OCI-LY7 (cell line): ENCODE data around the gene AURKAIP1. TPM values are rescaled to one million over a fixed set of nuclear protein-coding genes. Genes with fewer than 3 reads are reported as not detected.

Experiments
- BruUV-seq: library from RNA; stranded (reverse); fragments of 400-500 nt; replicated peaks from 2 replicates; lab custom pipeline; 2021; lab: Mats Ljungman, UMichigan
- CTCF ChIA-PET: fragments of 300-600 bp; sonication (Branson Sonifier 250); formaldehyde crosslinking; loops from one replicate; lab custom pipeline; 2022; ENCODE audit warnings: antibody characterized with exemption; ENCODE audit not compliant: unreplicated experiment; lab: Charles Lee
- POLR2A ChIA-PET: fragments of 300-600 bp; sonication (Branson Sonifier 250); formaldehyde crosslinking; loops from one replicate; lab custom pipeline; 2022; ENCODE audit warnings: antibody characterized with exemption; lab: Charles Lee
- DNase-seq: peaks from one replicate; pipeline ENCODE4 v3.0.0-alpha.2; 2015; ENCODE audit warnings: low spot score
- H2AFZ ChIP-seq: fragments of 200-600 bp; sonication (generic), shearing (Covaris generic); 2 replicates; pipeline ENCODE4 v1.6.1; 2014; ENCODE audit warnings: mild to moderate bottlenecking, antibody characterized with exemption, low read length, moderate library complexity
- H3K27ac ChIP-seq: fragments of 200-600 bp; sonication (generic); 2 replicates; pipeline ENCODE4 v1.5.1; 2014; ENCODE audit warnings: mixed run types, low read depth, mild to moderate bottlenecking, moderate library complexity, low read length, inconsistent platforms; ENCODE audit not compliant: poor library complexity, severe bottlenecking
- H3K36me3 ChIP-seq: fragments of 200-600 bp; sonication (generic); 2 replicates; pipeline ENCODE4 v1.6.1; 2014; ENCODE audit warnings: mild to moderate bottlenecking, antibody characterized with exemption, low read length, moderate library complexity, mixed read lengths; ENCODE audit not compliant: insufficient read depth
- H3K4me1 ChIP-seq: fragments of 200-600 bp; sonication (generic); 2 replicates; pipeline ENCODE4 v1.5.1; 2014; ENCODE audit warnings: mild to moderate bottlenecking, low read length; ENCODE audit not compliant: insufficient read depth, poor library complexity, severe bottlenecking
- H3K4me2 ChIP-seq: fragments of 200-600 bp; sonication (generic); 2 replicates; pipeline ENCODE4 v1.6.1; 2014; ENCODE audit warnings: mild to moderate bottlenecking, low read length
- H3K4me3 ChIP-seq: fragments of 200-600 bp; sonication (generic); 2 replicates; pipeline ENCODE4 v1.5.1; 2014; ENCODE audit warnings: mild to moderate bottlenecking, low read depth, low read length; ENCODE audit not compliant: poor library complexity, severe bottlenecking
- H3K79me2 ChIP-seq: fragments of 200-600 bp; sonication (generic); 2 replicates; pipeline ENCODE4 v1.6.1; 2016; ENCODE audit warnings: low read depth, mild to moderate bottlenecking, low read length, moderate library complexity, mixed read lengths; ENCODE audit not compliant: insufficient read depth
- H3K9me2 ChIP-seq: fragments of 200-600 bp; sonication (generic); 2 replicates; pipeline ENCODE4 v1.6.1; 2016; ENCODE audit warnings: mild to moderate bottlenecking, low read length, mixed read lengths; ENCODE audit not compliant: insufficient read depth
- H3K9me3 ChIP-seq: fragments of 200-600 bp; sonication (generic); 2 replicates; pipeline ENCODE4 v1.6.1; 2014; ENCODE audit warnings: mild to moderate bottlenecking, mixed run types, low read length, mixed read lengths
- H4K20me1 ChIP-seq: fragments of 200-600 bp; sonication (generic); 2 replicates; pipeline ENCODE4 v1.6.1; 2014; ENCODE audit warnings: mild to moderate bottlenecking, antibody characterized with exemption, low read length, moderate library complexity, mixed read lengths; ENCODE audit not compliant: insufficient read depth
- CTCF ChIP-seq: fragments of 200-600 bp; sonication (generic); conservative IDR thresholded peaks from 2 replicates; pipeline ENCODE4 v1.5.1; 2014; ENCODE audit warnings: mild to moderate bottlenecking, antibody characterized with exemption, low read length, moderate library complexity, mixed read lengths
- EZH2phosphoT487 ChIP-seq: fragments of 200-600 bp; sonication (generic); IDR thresholded peaks from 2 replicates; pipeline ENCODE4 v1.6.1; 2018; ENCODE audit warnings: low read depth, borderline replicate concordance, mild to moderate bottlenecking, mixed run types, antibody characterized with exemption, low read length, moderate library complexity, mixed read lengths
- intact Hi-C: fragments of 100-400 bp; cut with micrococcal nuclease; formaldehyde crosslinking; loops from one replicate; pipeline ENCODE4 v1.10.0; 2022; ENCODE audit not compliant: unreplicated experiment
- total RNA-seq, 2 experiments: library from RNA; depleted of rRNA in 1 of 2; stranded (reverse); fragments of >200 nt in 1 of 2; shearing (Covaris generic) in 1 of 2; gene quantifications; 2 replicates each; pipeline ENCODE4 v1.2.3, GENCODE V29; 2014 to 2022

AURKAIP1 gene
- total RNA-seq, 2 experiments from 2014 or later, result 163 to 172 TPM

- TF ChIP-seq CTCF, result no peak
- TF ChIP-seq EZH2phosphoT487, result no peak
- intact Hi-C loops, result no loop called here
Measured at GRCh38 chr1:1400576-1401456, 25.8 kb upstream of the AURKAIP1 start.

GRCh38 chr1:1399872-1400575 lies 25.0 kb upstream of the AURKAIP1 start:
- Histone ChIP-seq H4K20me1 (no peaks in the 10 kb centered on the region), H3K4me2 (peak overlapping the region; percentile 95), H3K27ac (peak overlapping the region; percentile 49), H3K79me2 (peaks cover 59% of the 10 kb centered on the region), H3K4me3 (peak overlapping the region; percentile 90), H3K4me1 (peaks cover 29% of the 10 kb centered on the region), H3K36me3 (peaks cover 81% of the 10 kb centered on the region), H2AFZ (no peak overlapping the region), H3K9me2 (no peaks in the 10 kb centered on the region), H3K9me3 (no peaks in the 10 kb centered on the region)
- peak; percentile 15 for DNase-seq
- ChIA-PET POLR2A (interaction anchor here (0.5 to 0.6 kb wide), 2 partner anchors 187 to 286 kb away, joined by 3 to 4 read pairs; no protein-coding TSS in a partner anchor), CTCF (interaction anchor here (0.6 kb wide), 1 partner anchor 337 kb away, joined by 3 read pairs; no protein-coding TSS in a partner anchor)
- no TSS peak for BruUV-seq
- TF ChIP-seq EZH2phosphoT487 (no peak), CTCF (no peak)
- intact Hi-C loops, result loop anchor here (1.0 kb wide), 1 partner anchor 25 kb away; the partner anchor contains the start of gene AURKAIP1

More at GRCh38 chr1:1400576-1401456, 25.8 kb upstream of the AURKAIP1 start:
- Histone ChIP-seq H3K27ac (peak overlapping the region; percentile 49), H4K20me1 (no peaks in the 10 kb centered on the region), H3K4me1 (peaks cover 35% of the 10 kb centered on the region), H3K4me3 (peak overlapping the region; percentile 90), H2AFZ (no peak overlapping the region), H3K4me2 (peak overlapping the region; percentile 95), H3K36me3 (peaks cover 81% of the 10 kb centered on the region), H3K9me2 (no peaks in the 10 kb centered on the region), H3K9me3 (no peaks in the 10 kb centered on the region), H3K79me2 (peaks cover 61% of the 10 kb centered on the region)
- CTCF ChIA-PET, result interaction anchor here (0.6 kb wide), 1 partner anchor 338 kb away, joined by 3 read pairs; no protein-coding TSS in a partner anchor
- no peak for DNase-seq
- POLR2A ChIA-PET, result interaction anchor here (0.5 to 0.6 kb wide), 3 partner anchors 186 to 286 kb away, joined by 3 to 4 read pairs (median 3); no protein-coding TSS in a partner anchor
- BruUV-seq, result TSS peak; percentile 67
